SU-DHL-6 (cell line): ENCODE results near the gene FAM53B.

Experiments
- EZH2phosphoT487 ChIP-seq: fragments of 200-600 bp; sonication (generic), shearing (Covaris generic); conservative IDR thresholded peaks from 2 replicates; pipeline ENCODE4 v1.6.1; 2018; ENCODE audit warnings: mild to moderate bottlenecking, antibody characterized with exemption, low read length, moderate library complexity, mixed read lengths
- TF ChIP-seq, protein P1 (sequence below): fragments of 200-600 bp; sonication (generic); IDR thresholded peaks from one replicate; pipeline ENCODE4 v1.5.1; 2017; ENCODE audit warnings: antibody characterized with exemption, mild to moderate bottlenecking, low read length, moderate library complexity; ENCODE audit not compliant: insufficient read depth, poor library complexity, severe bottlenecking

- TF ChIP-seq, protein P1, sequence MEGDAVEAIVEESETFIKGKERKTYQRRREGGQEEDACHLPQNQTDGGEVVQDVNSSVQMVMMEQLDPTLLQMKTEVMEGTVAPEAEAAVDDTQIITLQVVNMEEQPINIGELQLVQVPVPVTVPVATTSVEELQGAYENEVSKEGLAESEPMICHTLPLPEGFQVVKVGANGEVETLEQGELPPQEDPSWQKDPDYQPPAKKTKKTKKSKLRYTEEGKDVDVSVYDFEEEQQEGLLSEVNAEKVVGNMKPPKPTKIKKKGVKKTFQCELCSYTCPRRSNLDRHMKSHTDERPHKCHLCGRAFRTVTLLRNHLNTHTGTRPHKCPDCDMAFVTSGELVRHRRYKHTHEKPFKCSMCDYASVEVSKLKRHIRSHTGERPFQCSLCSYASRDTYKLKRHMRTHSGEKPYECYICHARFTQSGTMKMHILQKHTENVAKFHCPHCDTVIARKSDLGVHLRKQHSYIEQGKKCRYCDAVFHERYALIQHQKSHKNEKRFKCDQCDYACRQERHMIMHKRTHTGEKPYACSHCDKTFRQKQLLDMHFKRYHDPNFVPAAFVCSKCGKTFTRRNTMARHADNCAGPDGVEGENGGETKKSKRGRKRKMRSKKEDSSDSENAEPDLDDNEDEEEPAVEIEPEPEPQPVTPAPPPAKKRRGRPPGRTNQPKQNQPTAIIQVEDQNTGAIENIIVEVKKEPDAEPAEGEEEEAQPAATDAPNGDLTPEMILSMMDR = no peak
- no peak for TF ChIP-seq EZH2phosphoT487
Measured at GRCh38 chr10:124649214-124649613, 95.0 kb downstream of the FAM53B start.
